Pancreas (tissue), 10 donors: ENCODE data around the gene GHRHR. TPM values are rescaled to one million over a fixed set of nuclear protein-coding genes. Genes with fewer than 3 reads are reported as not detected.

Source experiments
- ATAC-seq, 4 donors: fragments of 200-7000 bp; cut with Tn5 transposase; one replicate each; pipeline versions ENCODE4 v1.8.0 to v1.9.1; 2020; ENCODE audit warnings: mild to moderate bottlenecking in 4 of 4, moderate library complexity in 4 of 4
- DNase-seq, 6 donors: peaks; one replicate each; pipeline ENCODE4 v3.0.0-alpha.2; 2020
- FAIRE-seq: peaks from 2 replicates; lab custom pipeline; 2012; peaks lifted over from hg19 to GRCh38; lab: Jason Lieb, UNC
- H3K27ac ChIP-seq, 4 donors: fragments of 200-600 bp; sonication (generic); 1 replicate in 3 of 4; 2 replicates in 1 of 4; pipeline versions ENCODE4 v1.5.0 to v1.8.0; 2020
- H3K27me3 ChIP-seq, 4 donors: fragments of 200-600 bp; one replicate each; pipeline ENCODE4 v1.8.0; 2021
- H3K36me3 ChIP-seq, 3 donors: fragments of 200-600 bp; sonication (generic) in 1 of 3; one replicate each; pipeline versions ENCODE4 v1.5.0 to v1.8.0; 2020 to 2021
- H3K4me1 ChIP-seq, 3 donors: fragments of 200-600 bp; one replicate each; pipeline ENCODE4 v1.8.0; 2021
- H3K4me3 ChIP-seq, 4 donors: fragments of 200-600 bp; sonication (generic) in 2 of 4; one replicate each; pipeline versions ENCODE4 v1.5.0 to v1.8.0; 2020 to 2021
- H3K9me3 ChIP-seq, 4 donors: fragments of 200-600 bp; one replicate each; pipeline ENCODE4 v1.8.0; 2021
- CTCF ChIP-seq, 4 donors: fragments of 200-600 bp; sonication (generic) in 3 of 4; IDR thresholded peaks; one replicate each; pipeline versions ENCODE4 v1.5.0 to v1.8.0; 2021; ENCODE audit warnings: antibody characterized with exemption in 4 of 4
- WGBS, 2 donors: extraction: QIAGEN DNeasy Blood & Tissue Kit; methylation state at CpG; one replicate each; pipeline ENCODE4 v1.1.7; 2013; 5-methylcytosine and 5-hydroxymethylcytosine counted together
- intact Hi-C, 3 donors: fragments of 100-400 bp; cut with DNase I; formaldehyde crosslinking; loops; one replicate each; pipeline versions ENCODE4 v1.11.1 to v1.14.2; 2022
- polyA plus RNA-seq, 2 donors: library from polyadenylated mRNA; stranded (reverse); fragments of 200-250 nt; gene quantifications; one replicate each; pipeline ENCODE4 v1.2.3, GENCODE V29; 2013
- total RNA-seq, 6 donors: library from RNA; stranded (reverse); fragmentation: NEBNext Ultra II Directional in 4 of 6; extraction: Animal tissue kit (Norgen Biotek cat#: 25700) in 4 of 6; gene quantifications; one replicate each; pipeline versions ENCODE4 v1.2.1 to v1.2.4, GENCODE V29; 2021 to 2023
- donor health status: healthy with polysubstance abuse.
- donor health status: DM: no; HTN: no; CAD: no; lungs with moderate emphysema.
- donor health status: DM: no; HTN: no; CAD: no.
- donor health status: control.
- donor health status: control.
- donor health status: Bipolar disorder and iron deficiency.
- donor health status: DM: yes; HTN: yes; CAD: no.
- donor health status: DM: no; HTN: no; CAD: no.
- donor health status: DM: no; HTN: no; CAD: no.
- donor health status: DM: yes; HTN: yes; CAD: no.

Gene GHRHR
- total and polyA plus RNA-seq, 8 donors: 0.34 to 0.55 (median 0.47) TPM; not detected in 5

GRCh38 chr7:30997316-30997715 lies 33.6 kb downstream of the GHRHR start:
- no peak for TF ChIP-seq CTCF (IDR thresholded peaks at IDR 0.05)
- 79 to 89% methylated on average over 7 of the region's 7 CpGs for WGBS, 2 donors
- no peak for ATAC-seq

GRCh38 chr7:30998180-30998579 lies 34.4 kb downstream of the GHRHR start:
- intact Hi-C loops: no loop called here
- DNase-seq (peak in 1 of 6 donors; percentile 23), ATAC-seq (no peak), FAIRE-seq (no peak)
- Histone ChIP-seq H3K9me3 (no peaks in the 10 kb centered on the region), H3K27me3 (no peaks in the 10 kb centered on the region), H3K36me3 (no peaks in the 10 kb centered on the region), H3K4me1 (no peaks in the 10 kb centered on the region), H3K4me3 (no peak overlapping the region), H3K27ac (no peak overlapping the region)
- 70 to 72% methylated on average over 10 of the region's 10 CpGs for WGBS, 2 donors
- no peak for TF ChIP-seq CTCF (IDR thresholded peaks at IDR 0.05)

More at GRCh38 chr7:30997316-30997715, 33.6 kb downstream of the GHRHR start:
- H3K27ac ChIP-seq: no peak overlapping the region
- DNase-seq (peak in 1 of 6 donors; percentile 21), FAIRE-seq (no peak)
- H3K4me3 ChIP-seq: no peak overlapping the region
- no peaks in the 10 kb centered on the region for H3K9me3 ChIP-seq
- intact Hi-C loops: no loop called here
- no peaks in the 10 kb centered on the region for H3K27me3 ChIP-seq
- no peaks in the 10 kb centered on the region for H3K4me1 ChIP-seq
- H3K36me3 ChIP-seq: no peaks in the 10 kb centered on the region

GRCh38 chr7:31000161-31000693 lies 36.5 kb downstream of the GHRHR start:
- ATAC-seq: peak in 1 of 4 donors; percentile 17
- no peak for TF ChIP-seq CTCF (IDR thresholded peaks at IDR 0.05)
- DNase-seq: peak in 1 of 6 donors; percentile 37
- Histone ChIP-seq H3K4me1 (no peaks in the 10 kb centered on the region), H3K36me3 (no peaks in the 10 kb centered on the region), H3K27ac (no peak overlapping the region), H3K27me3 (no peaks in the 10 kb centered on the region), H3K9me3 (no peaks in the 10 kb centered on the region), H3K4me3 (no peak overlapping the region)
- WGBS, 2 donors: 75 to 76% methylated on average over 9 of the region's 9 CpGs
- no peak for FAIRE-seq
- intact Hi-C loops: no loop called here

GRCh38 chr7:31000779-31001178 lies 37.0 kb downstream of the GHRHR start:
- WGBS, 2 donors: 55 to 62% methylated on average over 5 of the region's 5 CpGs
- no peak for TF ChIP-seq CTCF (IDR thresholded peaks at IDR 0.05)
- ATAC-seq (no peak), FAIRE-seq (no peak), DNase-seq (no peak)
- H3K4me3 ChIP-seq: no peak overlapping the region
- no peaks in the 10 kb centered on the region for H3K36me3 ChIP-seq
- intact Hi-C loops: no loop called here
- no peaks in the 10 kb centered on the region for H3K27me3 ChIP-seq
- no peaks in the 10 kb centered on the region for H3K4me1 ChIP-seq
- H3K9me3 ChIP-seq: no peaks in the 10 kb centered on the region
- H3K27ac ChIP-seq: no peak overlapping the region

GRCh38 chr7:31002256-31002655 lies 38.5 kb downstream of the GHRHR start:
- FAIRE-seq: no peak

More at GRCh38 chr7:31002256-31002655, 38.5 kb downstream of the GHRHR start:
- Histone ChIP-seq H3K36me3 (no peaks in the 10 kb centered on the region), H3K27ac (no peak overlapping the region), H3K4me3 (no peak overlapping the region), H3K4me1 (no peaks in the 10 kb centered on the region), H3K27me3 (no peaks in the 10 kb centered on the region), H3K9me3 (no peaks in the 10 kb centered on the region)
- no peak for TF ChIP-seq CTCF (IDR thresholded peaks at IDR 0.05)
- intact Hi-C loops: no loop called here
- ATAC-seq: no peak
- DNase-seq: no peak
- 76 to 79% methylated on average over 6 of the region's 6 CpGs for WGBS, 2 donors
